GM19240 (cell line): ENCODE measurements around the gene BCDIN3D.

Source experiments
- DNase-seq: peaks from one replicate; pipeline ENCODE4 v3.0.0; 2011; ENCODE audit warnings: low spot score; ENCODE audit not compliant: insufficient read length

BCDIN3D gene

GRCh38 chr12:49823350-49823749 is 19.6 kb downstream of the BCDIN3D start:
- DNase-seq: no peak

GRCh38 chr12:49821373-49822287 is 21.3 kb downstream of the BCDIN3D start:
- no peak for DNase-seq

- no peak for DNase-seq
Observed at GRCh38 chr12:49819786-49820185, 23.1 kb downstream of the BCDIN3D start.

GRCh38 chr12:49818241-49818895 is 24.5 kb downstream of the BCDIN3D start:
- no peak for DNase-seq

GRCh38 chr12:49813131-49813530 is 29.8 kb downstream of the BCDIN3D start:
- no peak for DNase-seq

GRCh38 chr12:49811961-49812401 is 30.9 kb downstream of the BCDIN3D start:
- DNase-seq: no peak

- DNase-seq: no peak
Observed at GRCh38 chr12:49811136-49811535, 31.8 kb downstream of the BCDIN3D start.

- DNase-seq: no peak
Observed at GRCh38 chr12:49809906-49810389, 33.0 kb downstream of the BCDIN3D start.

- DNase-seq: no peak
Observed at GRCh38 chr12:49809381-49809905, 33.5 kb downstream of the BCDIN3D start.

GRCh38 chr12:49808686-49809380 is 34.1 kb downstream of the BCDIN3D start:
- DNase-seq: no peak

GRCh38 chr12:49807991-49808580 is 34.8 kb downstream of the BCDIN3D start:
- no peak for DNase-seq

GRCh38 chr12:49806877-49807276 is 36.0 kb downstream of the BCDIN3D start:
- DNase-seq: no peak

- DNase-seq: no peak
Observed at GRCh38 chr12:49806321-49806813, 36.5 kb downstream of the BCDIN3D start.

- no peak for DNase-seq
Observed at GRCh38 chr12:49805409-49805808, 37.5 kb downstream of the BCDIN3D start.

GRCh38 chr12:49804821-49805220 is 38.1 kb downstream of the BCDIN3D start:
- DNase-seq: no peak

GRCh38 chr12:49803693-49804450 is 39.0 kb downstream of the BCDIN3D start:
- no peak for DNase-seq

- no peak for DNase-seq
Observed at GRCh38 chr12:49801141-49802063, 41.5 kb downstream of the BCDIN3D start.

- no peak for DNase-seq
Observed at GRCh38 chr12:49800421-49801140, 42.3 kb downstream of the BCDIN3D start.
